Retinal pigment epithelial cell (primary cell): ENCODE results near the gene EGFR.

Source experiments
- DNase-seq: peaks from one replicate; pipeline ENCODE4 v3.0.0-alpha.2; 2010; ENCODE audit warnings: low read depth
- H3K4me3 ChIP-seq: 2 replicates; pipeline ENCODE4 v1.5.1; 2011; ENCODE audit warnings: mild to moderate bottlenecking, low read length, control low read depth, moderate library complexity
- TF ChIP-seq, protein P1 (sequence below): conservative IDR thresholded peaks from 2 replicates; pipeline ENCODE4 v1.5.1; 2011; ENCODE audit warnings: low read depth, low read length, control low read depth, inconsistent platforms

Gene EGFR

DNA sequence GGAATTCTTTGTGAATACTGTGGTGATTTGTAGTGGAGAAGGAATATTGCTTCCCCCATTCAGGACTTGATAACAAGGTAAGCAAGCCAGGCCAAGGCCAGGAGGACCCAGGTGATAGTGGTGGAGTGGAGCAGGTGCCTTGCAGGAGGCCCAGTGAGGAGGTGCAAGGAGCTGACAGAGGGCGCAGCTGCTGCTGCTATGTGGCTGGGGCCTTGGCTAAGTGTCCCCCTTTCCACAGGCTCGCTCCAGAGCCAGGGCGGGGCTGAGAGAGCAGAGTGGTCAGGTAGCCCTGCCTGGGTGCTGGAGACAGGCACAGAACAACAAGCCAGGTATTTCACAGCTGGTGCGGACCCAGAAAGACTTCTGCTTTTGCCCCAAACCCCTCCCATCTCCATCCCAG is 162.9 kb downstream of the EGFR start:
- no peak for DNase-seq
- H3K4me3 ChIP-seq, result no peak overlapping the region
- TF ChIP-seq, protein P1, sequence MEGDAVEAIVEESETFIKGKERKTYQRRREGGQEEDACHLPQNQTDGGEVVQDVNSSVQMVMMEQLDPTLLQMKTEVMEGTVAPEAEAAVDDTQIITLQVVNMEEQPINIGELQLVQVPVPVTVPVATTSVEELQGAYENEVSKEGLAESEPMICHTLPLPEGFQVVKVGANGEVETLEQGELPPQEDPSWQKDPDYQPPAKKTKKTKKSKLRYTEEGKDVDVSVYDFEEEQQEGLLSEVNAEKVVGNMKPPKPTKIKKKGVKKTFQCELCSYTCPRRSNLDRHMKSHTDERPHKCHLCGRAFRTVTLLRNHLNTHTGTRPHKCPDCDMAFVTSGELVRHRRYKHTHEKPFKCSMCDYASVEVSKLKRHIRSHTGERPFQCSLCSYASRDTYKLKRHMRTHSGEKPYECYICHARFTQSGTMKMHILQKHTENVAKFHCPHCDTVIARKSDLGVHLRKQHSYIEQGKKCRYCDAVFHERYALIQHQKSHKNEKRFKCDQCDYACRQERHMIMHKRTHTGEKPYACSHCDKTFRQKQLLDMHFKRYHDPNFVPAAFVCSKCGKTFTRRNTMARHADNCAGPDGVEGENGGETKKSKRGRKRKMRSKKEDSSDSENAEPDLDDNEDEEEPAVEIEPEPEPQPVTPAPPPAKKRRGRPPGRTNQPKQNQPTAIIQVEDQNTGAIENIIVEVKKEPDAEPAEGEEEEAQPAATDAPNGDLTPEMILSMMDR, result no peak

DNA sequence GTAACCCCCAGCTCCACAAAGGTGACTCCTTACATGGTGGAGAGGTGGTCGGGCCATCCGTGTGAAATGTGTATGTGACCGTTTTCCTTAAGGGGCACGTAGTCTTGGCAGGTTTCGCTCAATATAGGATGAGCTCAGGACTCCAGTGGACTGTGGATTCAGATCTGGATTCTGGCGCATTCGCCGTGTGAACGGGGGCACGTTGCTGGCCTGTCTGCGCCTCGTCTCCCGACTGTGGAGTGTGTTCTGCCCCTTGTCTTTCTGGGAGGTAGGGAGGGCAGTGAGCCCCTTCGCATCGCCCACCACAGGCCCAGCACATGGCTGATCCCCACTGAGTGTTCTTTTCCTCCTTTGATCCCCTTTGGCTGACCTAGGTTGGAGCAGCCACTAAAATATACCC is 165.1 kb downstream of the EGFR start:
- TF ChIP-seq, protein P1, result no peak

GRCh38 chr7:55185321-55185802 is 166.5 kb downstream of the EGFR start:
- H3K4me3 ChIP-seq, result no peak overlapping the region
- DNase-seq, result no peak
- TF ChIP-seq, protein P1, result no peak

More for the DNA sequence above, 165.1 kb downstream of the EGFR start:
- DNase-seq, result no peak
- H3K4me3 ChIP-seq, result no peak overlapping the region

DNA sequence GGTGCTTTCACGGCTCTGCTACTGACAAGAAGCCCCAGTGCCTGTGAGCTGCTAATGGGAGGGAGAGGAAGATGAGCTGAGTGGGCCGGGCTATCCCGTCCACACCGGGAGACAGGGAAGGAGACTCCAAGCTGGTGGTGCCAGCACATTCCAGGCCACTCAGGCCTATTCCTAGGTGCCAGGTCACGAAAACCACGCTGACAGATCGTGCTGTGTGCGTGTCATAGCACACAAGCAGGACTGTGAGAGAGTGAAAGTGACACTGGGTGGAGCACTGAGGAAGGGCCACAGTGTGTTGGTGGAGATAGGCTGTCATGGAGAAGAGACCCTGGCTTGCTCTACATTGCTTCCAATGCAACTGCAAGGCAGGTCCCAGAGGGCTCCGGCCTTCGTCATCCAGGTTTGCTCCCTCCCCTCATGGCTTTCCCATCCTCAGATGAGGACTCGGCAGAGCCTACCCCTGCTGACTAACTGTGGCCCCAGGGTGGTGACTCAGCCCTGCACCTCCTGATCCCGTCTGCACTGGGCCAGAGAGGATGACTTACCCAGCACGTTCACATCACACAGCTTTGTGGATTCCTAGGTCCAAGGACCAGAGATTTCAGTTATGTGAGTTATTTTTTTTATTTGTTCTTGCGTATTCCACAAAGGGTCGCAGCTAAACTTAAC is 167.3 kb downstream of the EGFR start:
- peak; percentile 91 for DNase-seq
- TF ChIP-seq, protein P1, result no peak
- no peak overlapping the region for H3K4me3 ChIP-seq

DNA sequence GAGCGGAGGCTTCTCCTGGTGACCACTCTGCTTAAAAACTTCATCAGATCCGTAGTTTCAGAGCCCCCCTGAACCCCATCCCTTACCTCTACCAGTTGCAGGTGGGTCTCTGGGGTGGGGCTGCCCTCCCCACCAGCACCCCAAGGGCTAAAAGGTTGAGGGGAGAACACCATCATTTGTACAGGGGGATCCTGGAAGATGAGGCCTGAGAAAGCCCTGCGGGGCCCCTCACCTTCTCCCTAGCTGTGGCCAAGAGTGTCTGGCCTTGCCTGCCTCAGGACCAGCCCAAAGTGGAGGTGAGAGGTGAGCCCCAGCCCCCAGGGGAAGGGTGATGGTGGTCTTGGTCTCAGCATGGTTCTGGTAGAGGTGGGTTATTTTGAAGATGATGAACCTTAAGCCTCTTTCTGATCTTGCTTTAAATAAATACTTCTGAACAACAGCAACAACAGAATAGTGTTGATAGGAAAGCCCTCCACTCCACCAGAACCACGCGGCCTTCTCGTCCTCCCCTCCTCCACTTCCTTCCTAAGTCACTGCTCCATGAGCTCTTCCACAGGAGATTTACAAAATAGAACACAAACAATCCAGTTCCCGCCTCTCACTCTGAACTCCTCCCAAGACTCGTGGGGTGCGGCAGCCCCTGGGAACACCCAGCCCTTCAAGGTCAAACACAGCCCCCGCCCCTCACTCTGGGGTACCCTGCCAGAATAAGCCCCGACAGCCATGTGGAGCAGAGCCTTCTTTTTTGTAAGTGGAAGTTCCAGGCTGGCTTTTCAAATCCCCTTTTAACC is 169.1 kb downstream of the EGFR start:
- H3K4me3 ChIP-seq, result no peak overlapping the region
- DNase-seq, result no peak
- TF ChIP-seq, protein P1, result no peak

DNA sequence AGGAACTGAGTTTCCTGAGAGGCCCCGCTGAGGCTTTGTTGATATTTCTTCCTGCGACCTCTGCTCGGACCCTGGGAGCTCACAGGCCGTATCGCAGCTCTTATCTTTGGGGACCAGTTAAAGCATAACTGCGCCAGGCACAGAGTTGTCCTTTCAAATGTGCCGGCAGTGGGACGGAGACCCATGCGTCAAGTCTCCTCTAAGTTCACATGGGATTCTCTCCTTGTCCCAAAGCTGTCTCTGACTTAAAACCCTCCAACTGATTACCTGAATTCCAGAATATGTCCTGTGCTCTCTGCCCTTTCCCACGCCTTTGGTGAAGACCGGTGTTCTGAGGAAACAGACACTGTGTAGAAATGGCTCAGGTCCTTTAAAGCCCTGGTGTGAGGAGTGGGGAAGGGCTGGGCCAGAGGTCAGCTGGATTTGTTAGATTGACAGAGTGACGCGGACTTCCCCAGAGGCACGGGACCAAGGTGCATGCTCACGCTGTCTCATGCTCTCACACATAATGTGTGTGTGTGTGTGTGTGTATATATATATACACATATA is 169.8 kb downstream of the EGFR start:
- TF ChIP-seq, protein P1, result no peak
- no peak overlapping the region for H3K4me3 ChIP-seq
- DNase-seq, result no peak
